ENCODE results near the gene ART1. TPM values are rescaled to one million over a fixed set of nuclear protein-coding genes. Genes with fewer than 3 reads are reported as not detected.

The ART1 gene
- total RNA-seq, 1 donor from 2014 or later = not detected

- no peak for DNase-seq (ENCODE audit: extremely low read depth, low read depth, low spot score)
These were observed 65.7 kb downstream of the ART1 start for GRCh38 chr11:3710485-3711259.

- DNase-seq (ENCODE audit: extremely low read depth, low read depth, low spot score) = no peak
These were observed 67.3 kb downstream of the ART1 start for GRCh38 chr11:3712274-3712673.

Other genes starting within 250 kb of the ART1 start
- 0.23 TPM in 1 of 2 replicates, not detected in the other for gene ART5, start 3.1 kb upstream of the ART1 start, total RNA-seq
- gene CHRNA10, start 26.3 kb downstream of the ART1 start, total RNA-seq = 0.92 and 1.5 TPM in 2 replicates
- gene NUP98, start 152.4 kb downstream of the ART1 start, total RNA-seq = 60.9 and 79.4 TPM in 2 replicates
- gene PGAP2, start 163.4 kb downstream of the ART1 start, total RNA-seq = 13.8 and 17.4 TPM in 2 replicates
- 92.0 and 95.3 TPM in 2 replicates for gene RHOG, start 195.8 kb downstream of the ART1 start, total RNA-seq
- gene STIM1, start 210.5 kb downstream of the ART1 start, total RNA-seq = 24.1 and 34.1 TPM in 2 replicates